Natural killer cell (primary cell): Measurements from ENCODE around the gene CFAP61. TPM values are rescaled to one million over a fixed set of nuclear protein-coding genes. Genes with fewer than 3 reads are reported as not detected.

ENCODE experiments used
- ATAC-seq, 3 donors: fragments of 150-1000 bp in 2 of 3; fragments of 200-7000 bp in 1 of 3; cut with Tn5 transposase; 1 replicate in 1 of 3; 2 replicates in 2 of 3; pipeline ENCODE4 v1.10.0; 2021; ENCODE audit warnings: mild to moderate bottlenecking in 2 of 3, moderate library complexity in 2 of 3
- DNase-seq, 2 donors: peaks; one replicate each; pipeline versions ENCODE4 v3.0.0 to v3.0.0-alpha.2; 2013 to 2021; ENCODE audit warnings: mixed read lengths in 1 of 2
- H3K27ac ChIP-seq: one replicate; pipeline ENCODE4 v1.5.1; 2013; ENCODE audit warnings: mild to moderate bottlenecking, low read length
- H3K27me3 ChIP-seq: one replicate; pipeline ENCODE4 v1.6.1; 2013; ENCODE audit warnings: low read length; ENCODE audit not compliant: control insufficient read depth, insufficient read depth
- H3K36me3 ChIP-seq: one replicate; pipeline ENCODE4 v1.6.1; 2013; ENCODE audit warnings: low read length; ENCODE audit not compliant: control insufficient read depth, insufficient read depth
- H3K4me1 ChIP-seq: one replicate; pipeline ENCODE4 v1.6.1; 2013; ENCODE audit warnings: low read length; ENCODE audit not compliant: control insufficient read depth, insufficient read depth
- H3K4me3 ChIP-seq: one replicate; pipeline ENCODE4 v1.5.1; 2013; ENCODE audit warnings: low read length
- H3K9me3 ChIP-seq: one replicate; pipeline ENCODE4 v1.6.1; 2013; ENCODE audit warnings: low read length; ENCODE audit not compliant: control insufficient read depth, insufficient read depth
- H3K27ac Mint-ChIP-seq, 2 donors: one replicate each; pipeline ENCODE4 v1.8.0; 2022; ENCODE audit warnings: mild to moderate bottlenecking in 2 of 2, mixed read lengths in 2 of 2, moderate library complexity in 1 of 2
- H3K27me3 Mint-ChIP-seq, 2 donors: one replicate each; pipeline ENCODE4 v1.8.0; 2022; ENCODE audit warnings: low read depth in 2 of 2, mixed read lengths in 2 of 2
- H3K36me3 Mint-ChIP-seq: one replicate; pipeline ENCODE4 v1.8.0; 2022; ENCODE audit warnings: mixed read lengths
- H3K4me1 Mint-ChIP-seq, 2 donors: one replicate each; pipeline ENCODE4 v1.8.0; 2022; ENCODE audit warnings: mixed read lengths in 2 of 2
- H3K4me3 Mint-ChIP-seq: one replicate; pipeline ENCODE4 v1.8.0; 2022; ENCODE audit warnings: mild to moderate bottlenecking, moderate library complexity, mixed read lengths
- H3K9me3 Mint-ChIP-seq, 2 donors: one replicate each; pipeline ENCODE4 v1.8.0; 2022; ENCODE audit warnings: mixed read lengths in 2 of 2
- CTCF ChIP-seq: fragments of 200-600 bp; IDR thresholded peaks from one replicate; pipeline ENCODE4 v1.8.0; 2022; ENCODE audit warnings: antibody characterized with exemption
- WGBS: methylation state at CpG from one replicate; pipeline ENCODE4 v1.1.7; 2013; ENCODE audit warnings: missing lambda C conversion rate; ENCODE audit not compliant: insufficient coverage; 5-methylcytosine and 5-hydroxymethylcytosine counted together
- intact Hi-C: fragments of 100-400 bp; cut with micrococcal nuclease; formaldehyde crosslinking; loops from one replicate; pipeline ENCODE4 v1.14.2; 2022
- total RNA-seq, 4 donors: library from RNA; stranded (reverse); fragments of 120-200 nt in 1 of 4; gene quantifications; one replicate each; pipeline versions ENCODE4 v1.2.3 to v1.2.4, GENCODE V29; 2013 to 2022

The CFAP61 gene
- total RNA-seq, 3 donors from 2014 or later (not counting 1 experiment from before 2014, with no cell fraction given), result 1.0 to 2.1 (median 1.3) TPM

DNA sequence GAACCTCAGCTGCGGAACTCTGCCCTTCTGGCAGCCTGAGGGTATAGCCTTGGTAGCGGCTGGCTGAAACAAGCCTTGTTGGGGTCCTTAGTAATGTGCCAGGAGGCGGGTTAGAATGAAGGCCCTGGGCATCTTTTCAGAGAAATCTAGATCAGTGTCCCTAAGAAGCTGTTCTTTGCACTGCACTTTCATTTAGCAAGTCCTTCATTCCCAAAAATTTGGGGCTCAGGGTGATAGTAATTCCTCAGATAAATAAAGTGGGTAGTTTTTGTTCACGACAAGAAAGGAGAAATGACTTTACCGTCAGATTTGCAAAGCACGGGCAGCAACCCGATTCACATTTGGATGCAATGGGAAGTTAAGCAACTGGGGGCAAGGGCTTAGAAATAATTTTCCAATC lies 318.8 kb downstream of the CFAP61 start:
- intact Hi-C loops, result no loop called here
- Histone ChIP-seq H3K4me1 (peaks cover 12% of the 10 kb centered on the region), H3K27me3 (peaks cover 29% of the 10 kb centered on the region), H3K4me3 (no peak overlapping the region), H3K9me3 (no peaks in the 10 kb centered on the region), H3K27ac (no peak overlapping the region), H3K36me3 (no peaks in the 10 kb centered on the region)
- H3K27me3 Mint-ChIP-seq, result peaks cover 68% of the 10 kb centered on the region in 2 donors
- WGBS, result 13% methylated on average over 7 of the region's 7 CpGs
- H3K27ac Mint-ChIP-seq, result no peak overlapping the region
- H3K36me3 Mint-ChIP-seq, result no peaks in the 10 kb centered on the region
- no peak for TF ChIP-seq CTCF
- DNase-seq (no peak), ATAC-seq (no peak)
- H3K4me1 Mint-ChIP-seq, result peaks cover 8 to 12% of the 10 kb centered on the region in 2 donors
- no peak overlapping the region for H3K4me3 Mint-ChIP-seq
- H3K9me3 Mint-ChIP-seq, result no peaks in the 10 kb centered on the region

DNA sequence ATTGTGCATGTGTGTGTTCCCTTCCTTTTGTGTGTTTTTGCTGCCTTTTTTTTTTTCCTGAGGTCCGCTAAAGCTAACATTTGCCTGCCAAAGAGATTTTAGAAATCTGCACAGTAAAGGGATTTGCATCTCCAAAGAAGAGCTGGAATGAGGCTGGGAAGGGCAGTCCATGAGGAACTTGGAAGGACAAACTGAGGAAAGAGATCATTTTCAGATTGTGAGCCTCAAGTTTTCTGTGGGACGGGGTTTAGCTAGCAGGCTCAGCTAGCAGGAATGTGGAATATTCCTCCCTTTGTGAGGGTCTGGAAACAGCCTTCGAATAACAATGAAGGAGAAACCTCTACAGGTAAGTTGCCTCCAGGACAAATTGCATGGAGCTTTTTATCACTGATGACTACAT lies 319.3 kb downstream of the CFAP61 start:
- ATAC-seq (no peak), DNase-seq (no peak)
- Mint-ChIP-seq H3K27me3 (peaks cover 64 to 69% of the 10 kb centered on the region in 2 donors), H3K27ac (no peak overlapping the region), H3K4me3 (no peak overlapping the region), H3K36me3 (no peaks in the 10 kb centered on the region), H3K9me3 (no peaks in the 10 kb centered on the region), H3K4me1 (peaks cover 8 to 12% of the 10 kb centered on the region in 2 donors)
- H3K9me3 ChIP-seq, result no peaks in the 10 kb centered on the region
- intact Hi-C loops, result no loop called here
- H3K27ac ChIP-seq, result no peak overlapping the region
- H3K36me3 ChIP-seq, result no peaks in the 10 kb centered on the region
- no peak overlapping the region for H3K4me3 ChIP-seq
- H3K27me3 ChIP-seq, result peaks cover 25% of the 10 kb centered on the region
- TF ChIP-seq CTCF, result no peak
- WGBS, result 31% methylated on average over 3 of the region's 3 CpGs
- peaks cover 12% of the 10 kb centered on the region for H3K4me1 ChIP-seq

DNA sequence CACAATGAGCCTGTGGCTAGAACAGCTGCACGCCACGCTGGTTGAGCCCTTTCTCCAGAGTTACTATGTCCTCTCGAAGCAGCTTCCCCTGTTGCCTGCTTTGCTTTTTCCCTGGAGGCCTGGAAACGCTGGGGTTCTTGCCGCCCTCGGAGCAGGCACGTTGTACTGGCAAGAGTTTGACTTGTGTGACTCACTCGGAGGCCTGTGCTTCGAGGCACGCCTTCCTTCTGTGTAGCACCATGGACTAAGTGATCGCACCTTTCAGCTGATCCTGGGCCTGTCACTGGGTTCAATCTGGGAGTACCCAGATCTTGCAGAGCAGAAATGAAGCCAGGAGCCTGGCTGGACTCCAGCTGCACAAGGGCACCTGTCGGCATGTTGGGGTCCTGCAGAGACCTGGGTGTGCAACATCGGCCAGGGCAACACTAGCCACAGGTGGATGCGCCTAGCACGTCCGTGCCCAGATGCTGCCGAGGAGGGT lies 320.8 kb downstream of the CFAP61 start:
- peaks cover 61 to 69% of the 10 kb centered on the region in 2 donors for H3K27me3 Mint-ChIP-seq

More for the DNA sequence above, 320.8 kb downstream of the CFAP61 start:
- WGBS, result 66% methylated on average over 17 of the region's 17 CpGs
- Histone ChIP-seq H3K4me3 (no peak overlapping the region), H3K27ac (no peak overlapping the region), H3K36me3 (no peaks in the 10 kb centered on the region), H3K9me3 (no peaks in the 10 kb centered on the region), H3K27me3 (peaks cover 21% of the 10 kb centered on the region), H3K4me1 (peaks cover 3% of the 10 kb centered on the region)
- H3K4me1 Mint-ChIP-seq, result peaks cover 8% of the 10 kb centered on the region in 2 donors
- no peak for ATAC-seq
- DNase-seq, result no peak
- no peak for TF ChIP-seq CTCF
- intact Hi-C loops, result no loop called here
- no peak overlapping the region for H3K27ac Mint-ChIP-seq
- no peaks in the 10 kb centered on the region for H3K9me3 Mint-ChIP-seq
- H3K4me3 Mint-ChIP-seq, result no peak overlapping the region
- no peaks in the 10 kb centered on the region for H3K36me3 Mint-ChIP-seq
